Fibroblast of villous mesenchyme (primary cell): ENCODE results near the gene PRKAA2. TPM values are rescaled to one million over a fixed set of nuclear protein-coding genes. Genes with fewer than 3 reads are reported as not detected.

Source experiments
- DNase-seq: peaks from one replicate; pipeline ENCODE4 v3.0.0-alpha.2; 2010; ENCODE audit warnings: low read depth
- H3K4me3 ChIP-seq: 2 replicates; pipeline ENCODE4 v1.5.1; 2011; ENCODE audit warnings: low read depth, mild to moderate bottlenecking, low read length
- CTCF ChIP-seq: IDR thresholded peaks from 2 replicates; pipeline ENCODE4 v1.5.1; 2012; ENCODE audit warnings: low read depth, mild to moderate bottlenecking, low read length; ENCODE audit not compliant: insufficient read depth
- small RNA-seq: library from RNA; depleted of rRNA; stranded (forward); fragments of <200 nt; gene quantifications from one replicate; pipeline ENCODE3, GENCODE V24; 2012
- total RNA-seq: library from RNA; depleted of rRNA; stranded (reverse); fragments of >200 nt; gene quantifications from 2 replicates; pipeline ENCODE4 v1.2.3, GENCODE V29; 2012

PRKAA2 gene
- total RNA-seq, 1 donor = 1.3 TPM

GRCh38 chr1:56754708-56755479, 109.8 kb downstream of the PRKAA2 start:
- TF ChIP-seq CTCF = no peak
- no peak overlapping the region for H3K4me3 ChIP-seq
- no peak for DNase-seq

DNA sequence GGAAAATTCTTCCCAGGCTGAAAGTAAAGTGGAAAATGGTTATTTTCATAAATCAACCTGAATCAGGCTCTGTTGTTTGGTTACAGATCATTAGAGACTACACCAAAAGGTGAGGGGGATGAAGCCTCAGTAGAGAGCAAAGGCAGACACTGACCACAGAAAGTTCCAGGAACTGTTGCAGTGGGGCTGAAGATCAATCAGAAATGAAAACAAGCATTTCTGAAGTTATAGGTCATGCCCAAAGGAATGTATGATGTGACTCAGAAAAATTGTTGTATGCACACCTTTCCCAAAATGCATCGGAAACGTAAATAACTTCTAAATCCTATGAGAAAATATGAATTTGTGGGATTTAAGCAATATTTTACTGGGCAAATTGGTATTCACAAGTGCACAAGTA, 110.8 kb downstream of the PRKAA2 start:
- TF ChIP-seq CTCF = no peak
- H3K4me3 ChIP-seq = no peak overlapping the region
- DNase-seq = no peak

DNA sequence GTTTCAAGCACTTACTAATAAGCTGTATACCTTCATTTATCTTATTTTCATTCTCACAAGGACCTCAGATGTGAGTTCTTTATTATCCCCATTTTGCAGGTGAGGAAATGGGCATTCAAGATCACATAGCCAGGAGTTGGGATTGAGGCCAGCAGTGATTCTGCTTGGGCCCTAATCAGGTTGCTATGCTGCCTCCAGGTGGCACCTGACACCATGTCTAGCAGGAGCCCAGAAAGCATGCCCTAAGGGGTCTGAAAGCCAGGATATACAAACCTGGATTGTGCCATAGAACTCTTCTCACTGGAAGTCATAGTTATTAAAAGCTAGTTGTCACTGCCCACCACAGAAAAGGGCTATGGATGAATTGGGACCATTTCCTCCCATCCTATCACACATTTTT, 113.0 kb downstream of the PRKAA2 start:
- DNase-seq = no peak
- no peak overlapping the region for H3K4me3 ChIP-seq
- no peak for TF ChIP-seq CTCF

DNA sequence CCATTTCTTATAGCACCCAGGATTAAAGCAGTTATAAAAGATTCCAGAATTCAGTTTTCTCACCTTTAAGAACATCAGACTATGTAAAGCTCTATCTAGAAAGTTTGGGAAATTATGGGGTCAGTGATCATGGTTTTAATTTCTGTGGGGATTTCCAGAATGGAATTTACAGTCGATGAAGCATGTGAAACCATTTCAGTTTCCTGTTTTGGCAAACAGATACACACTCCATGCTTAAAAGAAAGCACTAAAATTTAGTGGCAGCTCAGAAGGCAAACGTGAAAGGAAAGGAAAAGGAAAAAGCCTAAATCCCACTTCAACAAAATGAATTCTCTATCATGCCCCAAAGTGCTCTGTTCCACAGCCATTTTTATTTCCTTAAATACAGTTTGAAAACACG, 113.7 kb downstream of the PRKAA2 start:
- no peak overlapping the region for H3K4me3 ChIP-seq
- no peak for TF ChIP-seq CTCF
- no peak for DNase-seq

Small RNA genes within 50 kb of the gene (small RNA-seq; reads per million reads assigned to genes)
- gene AC099789.1 = not detected

Other genes starting within 250 kb of the PRKAA2 start
- gene PLPP3, start 65.8 kb upstream of the PRKAA2 start, total RNA-seq = 10.3 and 14.7 TPM in 2 replicates
- gene FYB2, start 174.1 kb downstream of the PRKAA2 start, total RNA-seq = not detected in 2 replicates
- not detected in 2 replicates for gene C8A, start 209.5 kb downstream of the PRKAA2 start, total RNA-seq